ENCODE measurements around the gene ATP2C2.

ATP2C2 gene

DNA sequence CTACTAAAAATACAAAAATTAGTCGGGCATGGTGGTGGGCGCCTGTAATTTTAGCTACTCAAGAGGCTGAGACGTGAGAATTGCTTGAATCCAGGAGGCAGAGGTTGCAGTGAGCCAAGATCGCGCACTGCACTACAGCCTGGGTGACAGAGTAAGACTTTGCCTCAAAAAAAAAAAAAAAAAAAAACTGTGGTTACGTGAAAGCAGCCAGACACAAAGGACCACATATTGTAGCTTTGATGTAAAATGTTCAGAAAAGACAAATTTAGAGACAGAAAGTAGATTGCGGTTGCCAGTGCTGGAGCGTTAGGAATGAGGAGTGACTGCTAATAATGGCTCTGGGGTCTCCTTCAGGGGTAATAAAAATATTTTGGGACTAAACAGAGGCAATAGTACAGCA lies 140.2 kb downstream of the ATP2C2 start:
- TF ChIP-seq ESRRG (CRISPR knock-in tag; IDR thresholded peaks at IDR 0.05) = no peak
- no peak for TF ChIP-seq ZFP3 (CRISPR knock-in tag; IDR thresholded peaks at IDR 0.05)
- TF ChIP-seq CSDC2 (CRISPR knock-in tag; IDR thresholded peaks at IDR 0.05) = no peak
- no peak for TF ChIP-seq SNAI2 (CRISPR knock-in tag; IDR thresholded peaks at IDR 0.05)
- TF ChIP-seq, protein P1, sequence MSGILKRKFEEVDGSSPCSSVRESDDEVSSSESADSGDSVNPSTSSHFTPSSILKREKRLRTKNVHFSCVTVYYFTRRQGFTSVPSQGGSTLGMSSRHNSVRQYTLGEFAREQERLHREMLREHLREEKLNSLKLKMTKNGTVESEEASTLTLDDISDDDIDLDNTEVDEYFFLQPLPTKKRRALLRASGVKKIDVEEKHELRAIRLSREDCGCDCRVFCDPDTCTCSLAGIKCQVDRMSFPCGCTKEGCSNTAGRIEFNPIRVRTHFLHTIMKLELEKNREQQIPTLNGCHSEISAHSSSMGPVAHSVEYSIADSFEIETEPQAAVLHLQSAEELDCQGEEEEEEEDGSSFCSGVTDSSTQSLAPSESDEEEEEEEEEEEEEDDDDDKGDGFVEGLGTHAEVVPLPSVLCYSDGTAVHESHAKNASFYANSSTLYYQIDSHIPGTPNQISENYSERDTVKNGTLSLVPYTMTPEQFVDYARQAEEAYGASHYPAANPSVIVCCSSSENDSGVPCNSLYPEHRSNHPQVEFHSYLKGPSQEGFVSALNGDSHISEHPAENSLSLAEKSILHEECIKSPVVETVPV (CRISPR knock-in tag; IDR thresholded peaks at IDR 0.05) = no peak
- TF ChIP-seq TCF4 (CRISPR knock-in tag; IDR thresholded peaks at IDR 0.05; ENCODE audit: borderline replicate concordance) = no peak
- TF ChIP-seq, protein P2, sequence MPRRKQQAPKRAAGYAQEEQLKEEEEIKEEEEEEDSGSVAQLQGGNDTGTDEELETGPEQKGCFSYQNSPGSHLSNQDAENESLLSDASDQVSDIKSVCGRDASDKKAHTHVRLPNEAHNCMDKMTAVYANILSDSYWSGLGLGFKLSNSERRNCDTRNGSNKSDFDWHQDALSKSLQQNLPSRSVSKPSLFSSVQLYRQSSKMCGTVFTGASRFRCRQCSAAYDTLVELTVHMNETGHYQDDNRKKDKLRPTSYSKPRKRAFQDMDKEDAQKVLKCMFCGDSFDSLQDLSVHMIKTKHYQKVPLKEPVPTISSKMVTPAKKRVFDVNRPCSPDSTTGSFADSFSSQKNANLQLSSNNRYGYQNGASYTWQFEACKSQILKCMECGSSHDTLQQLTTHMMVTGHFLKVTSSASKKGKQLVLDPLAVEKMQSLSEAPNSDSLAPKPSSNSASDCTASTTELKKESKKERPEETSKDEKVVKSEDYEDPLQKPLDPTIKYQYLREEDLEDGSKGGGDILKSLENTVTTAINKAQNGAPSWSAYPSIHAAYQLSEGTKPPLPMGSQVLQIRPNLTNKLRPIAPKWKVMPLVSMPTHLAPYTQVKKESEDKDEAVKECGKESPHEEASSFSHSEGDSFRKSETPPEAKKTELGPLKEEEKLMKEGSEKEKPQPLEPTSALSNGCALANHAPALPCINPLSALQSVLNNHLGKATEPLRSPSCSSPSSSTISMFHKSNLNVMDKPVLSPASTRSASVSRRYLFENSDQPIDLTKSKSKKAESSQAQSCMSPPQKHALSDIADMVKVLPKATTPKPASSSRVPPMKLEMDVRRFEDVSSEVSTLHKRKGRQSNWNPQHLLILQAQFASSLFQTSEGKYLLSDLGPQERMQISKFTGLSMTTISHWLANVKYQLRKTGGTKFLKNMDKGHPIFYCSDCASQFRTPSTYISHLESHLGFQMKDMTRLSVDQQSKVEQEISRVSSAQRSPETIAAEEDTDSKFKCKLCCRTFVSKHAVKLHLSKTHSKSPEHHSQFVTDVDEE (CRISPR knock-in tag; IDR thresholded peaks at IDR 0.05) = no peak
- TF ChIP-seq PPARA (CRISPR knock-in tag; IDR thresholded peaks at IDR 0.05; ENCODE audit: borderline replicate concordance) = no peak
- TF ChIP-seq, protein P3, sequence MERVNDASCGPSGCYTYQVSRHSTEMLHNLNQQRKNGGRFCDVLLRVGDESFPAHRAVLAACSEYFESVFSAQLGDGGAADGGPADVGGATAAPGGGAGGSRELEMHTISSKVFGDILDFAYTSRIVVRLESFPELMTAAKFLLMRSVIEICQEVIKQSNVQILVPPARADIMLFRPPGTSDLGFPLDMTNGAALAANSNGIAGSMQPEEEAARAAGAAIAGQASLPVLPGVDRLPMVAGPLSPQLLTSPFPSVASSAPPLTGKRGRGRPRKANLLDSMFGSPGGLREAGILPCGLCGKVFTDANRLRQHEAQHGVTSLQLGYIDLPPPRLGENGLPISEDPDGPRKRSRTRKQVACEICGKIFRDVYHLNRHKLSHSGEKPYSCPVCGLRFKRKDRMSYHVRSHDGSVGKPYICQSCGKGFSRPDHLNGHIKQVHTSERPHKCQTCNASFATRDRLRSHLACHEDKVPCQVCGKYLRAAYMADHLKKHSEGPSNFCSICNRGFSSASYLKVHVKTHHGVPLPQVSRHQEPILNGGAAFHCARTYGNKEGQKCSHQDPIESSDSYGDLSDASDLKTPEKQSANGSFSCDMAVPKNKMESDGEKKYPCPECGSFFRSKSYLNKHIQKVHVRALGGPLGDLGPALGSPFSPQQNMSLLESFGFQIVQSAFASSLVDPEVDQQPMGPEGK (CRISPR knock-in tag; IDR thresholded peaks at IDR 0.05; ENCODE audit: borderline replicate concordance) = no peak
- no peak for TF ChIP-seq GLIS3 (CRISPR knock-in tag; IDR thresholded peaks at IDR 0.05)
- TF ChIP-seq, protein P4, sequence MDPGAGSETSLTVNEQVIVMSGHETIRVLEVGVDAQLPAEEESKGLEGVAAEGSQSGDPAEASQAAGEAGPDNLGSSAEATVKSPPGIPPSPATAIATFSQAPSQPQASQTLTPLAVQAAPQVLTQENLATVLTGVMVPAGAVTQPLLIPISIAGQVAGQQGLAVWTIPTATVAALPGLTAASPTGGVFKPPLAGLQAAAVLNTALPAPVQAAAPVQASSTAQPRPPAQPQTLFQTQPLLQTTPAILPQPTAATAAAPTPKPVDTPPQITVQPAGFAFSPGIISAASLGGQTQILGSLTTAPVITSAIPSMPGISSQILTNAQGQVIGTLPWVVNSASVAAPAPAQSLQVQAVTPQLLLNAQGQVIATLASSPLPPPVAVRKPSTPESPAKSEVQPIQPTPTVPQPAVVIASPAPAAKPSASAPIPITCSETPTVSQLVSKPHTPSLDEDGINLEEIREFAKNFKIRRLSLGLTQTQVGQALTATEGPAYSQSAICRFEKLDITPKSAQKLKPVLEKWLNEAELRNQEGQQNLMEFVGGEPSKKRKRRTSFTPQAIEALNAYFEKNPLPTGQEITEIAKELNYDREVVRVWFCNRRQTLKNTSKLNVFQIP (CRISPR knock-in tag; IDR thresholded peaks at IDR 0.05; ENCODE audit: borderline replicate concordance, low read depth) = no peak
- no peak for ATAC-seq

DNA sequence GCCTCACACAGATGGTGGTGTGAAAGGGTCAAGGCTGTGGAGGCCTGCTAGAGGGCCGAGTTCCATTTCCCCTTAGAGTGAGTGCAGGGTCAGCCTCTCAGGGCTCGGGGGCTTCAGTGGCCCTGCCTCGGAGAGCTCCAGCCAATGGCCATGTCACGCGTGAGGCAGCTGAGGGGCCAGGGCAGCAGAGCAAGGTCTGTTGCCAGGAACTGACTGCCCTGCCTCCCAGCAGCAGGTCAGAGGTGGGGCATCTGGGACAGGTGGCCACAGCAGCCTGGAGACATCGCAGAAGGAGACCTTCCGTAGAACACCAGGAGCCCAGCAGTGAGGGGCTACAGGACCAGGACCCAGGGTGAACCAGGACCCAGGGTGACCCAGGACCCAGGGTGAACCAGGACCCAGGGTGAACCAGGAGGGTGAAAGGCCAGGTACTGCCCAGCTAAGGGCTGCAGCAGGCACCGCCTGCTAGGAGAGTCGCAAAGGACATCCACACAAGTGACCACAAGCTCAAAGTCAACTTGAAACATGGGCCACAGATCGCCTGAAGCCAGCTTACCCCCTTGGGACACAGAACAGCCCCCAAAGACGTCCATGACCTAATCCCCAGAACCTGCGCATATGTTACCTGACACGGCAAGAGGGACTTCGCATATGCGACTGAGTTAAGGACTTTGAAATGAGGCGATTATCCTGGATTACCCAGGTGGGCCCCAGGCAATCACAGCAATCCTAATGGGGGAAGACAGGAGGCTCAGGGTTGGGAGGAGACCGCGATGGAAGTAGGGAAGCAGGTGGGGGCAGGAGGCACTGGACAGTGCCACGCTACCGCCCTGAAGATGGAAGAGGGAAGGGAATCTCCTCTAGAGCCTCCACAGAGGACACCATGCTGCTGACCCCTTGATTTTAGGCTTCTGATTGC lies 141.0 kb downstream of the ATP2C2 start:
- TF ChIP-seq ARNTL (CRISPR knock-in tag; IDR thresholded peaks at IDR 0.05; ENCODE audit: borderline replicate concordance, low read depth) (no peak), GLIS3 (CRISPR knock-in tag; IDR thresholded peaks at IDR 0.05) (no peak), ZFP30 (CRISPR knock-in tag; IDR thresholded peaks at IDR 0.05) (no peak), PPARA (CRISPR knock-in tag; IDR thresholded peaks at IDR 0.05; ENCODE audit: borderline replicate concordance) (no peak), ISL1 (CRISPR knock-in tag; IDR thresholded peaks at IDR 0.05) (no peak), ESRRG (CRISPR knock-in tag; IDR thresholded peaks at IDR 0.05) (no peak), ZFP3 (CRISPR knock-in tag; IDR thresholded peaks at IDR 0.05) (no peak), ZNF565 (CRISPR knock-in tag; conservative IDR thresholded peaks at IDR 0.05; ENCODE audit: low read depth) (no peak), CSDC2 (CRISPR knock-in tag; IDR thresholded peaks at IDR 0.05) (no peak), ZNF8 (CRISPR knock-in tag; IDR thresholded peaks at IDR 0.05) (no peak), ZC3H10 (CRISPR knock-in tag; IDR thresholded peaks at IDR 0.05) (no peak), BACH2 (CRISPR knock-in tag; IDR thresholded peaks at IDR 0.05; ENCODE audit: borderline replicate concordance) (no peak), TOX (CRISPR knock-in tag; IDR thresholded peaks at IDR 0.05; ENCODE audit: borderline replicate concordance) (no peak), OSR1 (CRISPR knock-in tag; IDR thresholded peaks at IDR 0.05) (no peak)
- TF ChIP-seq, protein P5, sequence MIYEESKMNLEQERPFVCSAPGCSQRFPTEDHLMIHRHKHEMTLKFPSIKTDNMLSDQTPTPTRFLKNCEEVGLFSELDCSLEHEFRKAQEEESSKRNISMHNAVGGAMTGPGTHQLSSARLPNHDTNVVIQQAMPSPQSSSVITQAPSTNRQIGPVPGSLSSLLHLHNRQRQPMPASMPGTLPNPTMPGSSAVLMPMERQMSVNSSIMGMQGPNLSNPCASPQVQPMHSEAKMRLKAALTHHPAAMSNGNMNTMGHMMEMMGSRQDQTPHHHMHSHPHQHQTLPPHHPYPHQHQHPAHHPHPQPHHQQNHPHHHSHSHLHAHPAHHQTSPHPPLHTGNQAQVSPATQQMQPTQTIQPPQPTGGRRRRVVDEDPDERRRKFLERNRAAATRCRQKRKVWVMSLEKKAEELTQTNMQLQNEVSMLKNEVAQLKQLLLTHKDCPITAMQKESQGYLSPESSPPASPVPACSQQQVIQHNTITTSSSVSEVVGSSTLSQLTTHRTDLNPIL (CRISPR knock-in tag; IDR thresholded peaks at IDR 0.05; ENCODE audit: low read depth) = no peak
- TF ChIP-seq, protein P4 (CRISPR knock-in tag; IDR thresholded peaks at IDR 0.05; ENCODE audit: borderline replicate concordance, low read depth) = no peak
- no peak for ATAC-seq
